K562 (cell line): ENCODE results near the gene DIP2C. TPM values are rescaled to one million over a fixed set of nuclear protein-coding genes. Genes with fewer than 3 reads are reported as not detected.

ENCODE experiments used
- ATAC-seq: fragments of 200-7000 bp; cut with Tn5 transposase; 3 replicates; pipeline ENCODE4 v1.9.1; 2020; ENCODE audit warnings: moderate library complexity
- BruUV-seq: library from RNA; stranded (reverse); fragments of 400-500 nt; replicated peaks from 2 replicates; lab custom pipeline; 2021; lab: Mats Ljungman, UMichigan
- CTCF ChIA-PET: fragments of 300-600 bp; formaldehyde crosslinking; extraction: SDS; loops from one replicate; lab custom pipeline; 2021; ENCODE audit warnings: low intra/inter-chr PET ratio; lab: Yijun Ruan, JAX
- POLR2A ChIA-PET: fragments of 300-600, 350-650 bp; sonication (Branson Sonifier 250); formaldehyde crosslinking; extraction: SDS; loops from one replicate; lab custom pipeline; 2021; ENCODE audit warnings: antibody characterized with exemption, inconsistent platforms; lab: Yijun Ruan, JAX
- DNase-seq, 4 experiments: peaks; one replicate each; pipeline versions ENCODE4 v3.0.0 to v3.0.0-alpha.2; 2011 to 2018; ENCODE audit warnings: low spot score in 3 of 4, mixed read lengths in 3 of 4; ENCODE audit errors: extremely low read depth in 1 of 4
- FAIRE-seq: peaks from 2 replicates; lab custom pipeline; 2011; peaks lifted over from hg19 to GRCh38; lab: Jason Lieb, UNC
- H2AFZ ChIP-seq: 2 replicates; pipeline ENCODE4 v1.6.0; 2011; ENCODE audit warnings: low read depth, low read length, control low read depth, inconsistent platforms
- H3K27ac ChIP-seq: fragments of 200-600 bp; 3 replicates; pipeline ENCODE4 v1.8.0; 2011; ENCODE audit warnings: low read depth, mild to moderate bottlenecking, control low read depth, inconsistent platforms, low read length, moderate library complexity, mixed read lengths; ENCODE audit errors: extremely low read depth
- H3K27me3 ChIP-seq, 2 experiments: fragments of 300-600 bp in 1 of 2; 2 replicates in 1 of 2; 3 replicates in 1 of 2; pipeline versions ENCODE4 v1.6.0 to v1.8.0; 2011; ENCODE audit warnings: inconsistent platforms in 2 of 2, low read length in 2 of 2, mild to moderate bottlenecking in 1 of 2, mixed read lengths in 1 of 2, moderate library complexity in 1 of 2; ENCODE audit not compliant: control insufficient read depth in 2 of 2, insufficient read depth in 2 of 2
- H3K36me3 ChIP-seq: fragments of 300-600 bp; 3 replicates; pipeline ENCODE4 v1.8.0; 2011; ENCODE audit warnings: mild to moderate bottlenecking, low read length, inconsistent platforms; ENCODE audit not compliant: control insufficient read depth, insufficient read depth
- H3K4me1 ChIP-seq, 2 experiments: fragments of 200-600 bp in 1 of 2; replicated peaks in 1 of 2; 2 replicates in 1 of 2; 3 replicates in 1 of 2; pipeline versions ENCODE4 v1.5.1 to v1.8.0; 2011; ENCODE audit warnings: inconsistent platforms in 2 of 2, low read length in 2 of 2, mild to moderate bottlenecking in 1 of 2, mixed read lengths in 1 of 2, moderate library complexity in 1 of 2; ENCODE audit not compliant: control insufficient read depth in 2 of 2, insufficient read depth in 2 of 2
- H3K4me2 ChIP-seq: 2 replicates; pipeline ENCODE4 v1.6.1; 2011; ENCODE audit warnings: low read length, control low read depth, inconsistent platforms, mixed read lengths; ENCODE audit not compliant: insufficient read depth
- H3K4me3 ChIP-seq: fragments of 200-600 bp; sonication (generic), shearing (Covaris generic); 2 replicates; pipeline ENCODE4 v1.5.1; 2016; ENCODE audit warnings: control low read depth, inconsistent platforms
- H3K79me2 ChIP-seq: fragments of 200-600 bp; 3 replicates; pipeline ENCODE4 v1.8.0; 2011; ENCODE audit warnings: low read length, inconsistent platforms; ENCODE audit not compliant: control insufficient read depth, insufficient read depth
- H3K9ac ChIP-seq, 2 experiments: 2 replicates each; pipeline versions ENCODE4 v1.6.0 to v1.6.1; 2011; ENCODE audit warnings: low read depth in 2 of 2, low read length in 2 of 2, control low read depth in 1 of 2, inconsistent platforms in 1 of 2, mild to moderate bottlenecking in 1 of 2, mixed read lengths in 1 of 2; ENCODE audit not compliant: insufficient read depth in 1 of 2
- H3K9me1 ChIP-seq: one replicate; pipeline ENCODE4 v1.6.0; 2011; ENCODE audit warnings: inconsistent platforms, mild to moderate bottlenecking, low read length, moderate library complexity; ENCODE audit not compliant: control insufficient read depth, insufficient read depth
- H3K9me3 ChIP-seq: replicated peaks from 2 replicates; pipeline ENCODE4 v1.5.1; 2011; ENCODE audit warnings: low read depth, low read length, inconsistent platforms; ENCODE audit not compliant: control insufficient read depth, insufficient read depth
- H4K20me1 ChIP-seq: replicated peaks from 2 replicates; pipeline ENCODE4 v1.6.1; 2011; ENCODE audit warnings: low read length, inconsistent platforms, mixed read lengths; ENCODE audit not compliant: control insufficient read depth, insufficient read depth
- BHLHE40 ChIP-seq: IDR thresholded peaks from 2 replicates; pipeline ENCODE4 v1.6.1; 2011; ENCODE audit warnings: low read length, improper control_type of control experiment
- CHD2 ChIP-seq: IDR thresholded peaks from 2 replicates; pipeline ENCODE4 v1.6.1; 2011; ENCODE audit warnings: low read depth, low read length
- FOSL1 ChIP-seq: fragments of 200-800 bp; sonication (Bioruptor generic); conservative IDR thresholded peaks from 2 replicates; pipeline ENCODE4 v1.6.1; 2016; ENCODE audit warnings: missing genetic modification characterization, missing compliant biosample characterization
- TEAD1 ChIP-seq, 2 experiments: fragments of 450-650 bp in 1 of 2; sonication (generic) in 1 of 2; formaldehyde crosslinking; IDR thresholded peaks; 2 replicates each; pipeline versions ENCODE4 v1.4.0 to v1.8.0; 2020 to 2022; ENCODE audit warnings: mild to moderate bottlenecking in 2 of 2, missing genetic modification reagents in 1 of 2
- ZNF253 ChIP-seq: fragments of 250-450 bp; sonication (Bioruptor Pico); conservative IDR thresholded peaks from 2 replicates; pipeline ENCODE4 v1.6.1; 2021; ENCODE audit warnings: mild to moderate bottlenecking
- WGBS: fragments of 100-300 bp; shearing (Covaris generic); methylation state at CpG from one replicate; pipeline ENCODE4 v1.1.6; 2016; ENCODE audit warnings: low coverage, mixed read lengths; ENCODE audit not compliant: insufficient coverage; ENCODE audit errors: missing lambda C conversion rate; 5-methylcytosine and 5-hydroxymethylcytosine counted together
- in situ Hi-C: fragments of 300-500 bp; cut with MboI; formaldehyde crosslinking; loops from 4 replicates; pipeline ENCODE4 v1.15.0; 2018; ENCODE audit warnings: inconsistent platforms, mixed read lengths
- intact Hi-C: fragments of 100-400 bp; cut with micrococcal nuclease; formaldehyde crosslinking; loops from 2 replicates; pipeline ENCODE4 v1.14.2; 2022
- polyA plus RNA-seq, 8 experiments: library from polyadenylated mRNA; depleted of rRNA in 4 of 8; stranded (reverse) in 5 of 8; unstranded in 3 of 8; fragments of >200 nt; fragmentation: Nextera tagmentation in 2 of 8; fragmentation: Illumina TruSeq in 1 of 8; extraction: Ambion mirVana in 2 of 8; extraction: Trizol in 1 of 8; gene quantifications; 2 replicates each; pipeline versions ENCODE4 v1.2.1 to v1.2.3, GENCODE V29; 2011 to 2014; ENCODE audit warnings: inconsistent platforms in 1 of 8, missing spikeins in 1 of 8
- total RNA-seq, 7 experiments: library from RNA; depleted of rRNA in 6 of 7; stranded (reverse); fragments of >200 nt in 6 of 7; fragmentation: Illumina TruSeq in 2 of 7; extraction: Trizol in 2 of 7; gene quantifications; 2 replicates each; pipeline versions ENCODE4 v1.2.1 to v1.2.3, GENCODE V29; 2011 to 2021; ENCODE audit warnings: low replicate concordance in 1 of 7
- TF ChIP-seq, protein P1 (sequence below): fragments of 250-450 bp; sonication (Bioruptor Pico); IDR thresholded peaks from 2 replicates; pipeline ENCODE4 v1.5.0; 2021; ENCODE audit warnings: mild to moderate bottlenecking, borderline replicate concordance
- TF ChIP-seq, protein P2 (sequence below), 2 experiments: fragments of 450-650 bp; IDR thresholded peaks; 2 replicates each; pipeline ENCODE4 v1.6.1; 2018; ENCODE audit warnings: mild to moderate bottlenecking in 2 of 2, low read depth in 1 of 2; ENCODE audit not compliant: partially characterized antibody in 2 of 2
- TF ChIP-seq, protein P3 (sequence below): fragments of 450-650 bp; IDR thresholded peaks from 2 replicates; pipeline ENCODE4 v1.6.1; 2018; ENCODE audit not compliant: partially characterized antibody

The DIP2C gene
- total and polyA plus RNA-seq, 9 of the 15 experiments (the other 6 are each of a cell fraction or from before 2014, with no cell fraction given), result 0.01 TPM; not detected in 8

DNA sequence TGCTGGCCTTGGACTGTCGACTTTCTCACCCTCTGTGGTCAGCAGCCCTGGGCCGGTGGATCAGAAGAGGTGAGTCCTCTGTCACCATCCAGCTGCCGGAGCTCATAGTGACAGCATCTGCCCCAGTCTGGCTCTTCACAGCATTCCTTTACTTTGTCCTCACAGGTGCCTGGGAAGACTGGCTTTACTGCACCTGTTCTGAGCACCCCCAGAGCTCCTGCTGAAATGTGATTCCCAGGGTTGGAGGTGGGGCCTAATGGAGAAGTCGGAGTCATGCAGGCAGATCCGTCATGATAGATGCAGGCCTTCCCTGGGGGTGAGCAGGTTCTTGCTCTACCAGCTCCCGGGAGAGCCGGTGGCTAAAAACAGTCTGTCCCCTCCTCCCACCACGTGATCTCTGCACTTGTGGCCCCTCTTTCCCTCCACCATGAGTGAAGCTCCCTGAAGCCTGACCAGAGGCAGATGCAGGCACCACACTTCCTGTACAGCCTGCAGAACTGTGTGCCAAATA lies 382.7 kb downstream of the DIP2C start:
- Histone ChIP-seq H3K27me3 (peaks cover 44 to 60% of the 10 kb centered on the region in 2 experiments), H3K9me3 (no peaks in the 10 kb centered on the region), H3K4me3 (no peak overlapping the region), H4K20me1 (no peaks in the 10 kb centered on the region), H2AFZ (no peak overlapping the region), H3K4me1 (no peaks in the 10 kb centered on the region), H3K27ac (no peak overlapping the region), H3K36me3 (no peaks in the 10 kb centered on the region), H3K79me2 (no peaks in the 10 kb centered on the region), H3K4me2 (no peak overlapping the region), H3K9ac (no peak overlapping the region), H3K9me1 (no peaks in the 10 kb centered on the region)
- ChIA-PET CTCF (no interaction called here), POLR2A (no interaction called here)
- WGBS, result 0% methylated on average over 8 of the region's 8 CpGs
- ATAC-seq (no peak), DNase-seq (no peak), FAIRE-seq (no peak)
- in situ Hi-C loops, result no loop called here
- intact Hi-C loops, result no loop called here
- no TSS peak for BruUV-seq
- TF ChIP-seq TEAD1 (CRISPR knock-in tag; IDR thresholded peaks at IDR 0.05) (no peak), ZNF253 (no peak), BHLHE40 (no peak), CHD2 (no peak), FOSL1 (tag) (no peak)
- TF ChIP-seq, protein P1, sequence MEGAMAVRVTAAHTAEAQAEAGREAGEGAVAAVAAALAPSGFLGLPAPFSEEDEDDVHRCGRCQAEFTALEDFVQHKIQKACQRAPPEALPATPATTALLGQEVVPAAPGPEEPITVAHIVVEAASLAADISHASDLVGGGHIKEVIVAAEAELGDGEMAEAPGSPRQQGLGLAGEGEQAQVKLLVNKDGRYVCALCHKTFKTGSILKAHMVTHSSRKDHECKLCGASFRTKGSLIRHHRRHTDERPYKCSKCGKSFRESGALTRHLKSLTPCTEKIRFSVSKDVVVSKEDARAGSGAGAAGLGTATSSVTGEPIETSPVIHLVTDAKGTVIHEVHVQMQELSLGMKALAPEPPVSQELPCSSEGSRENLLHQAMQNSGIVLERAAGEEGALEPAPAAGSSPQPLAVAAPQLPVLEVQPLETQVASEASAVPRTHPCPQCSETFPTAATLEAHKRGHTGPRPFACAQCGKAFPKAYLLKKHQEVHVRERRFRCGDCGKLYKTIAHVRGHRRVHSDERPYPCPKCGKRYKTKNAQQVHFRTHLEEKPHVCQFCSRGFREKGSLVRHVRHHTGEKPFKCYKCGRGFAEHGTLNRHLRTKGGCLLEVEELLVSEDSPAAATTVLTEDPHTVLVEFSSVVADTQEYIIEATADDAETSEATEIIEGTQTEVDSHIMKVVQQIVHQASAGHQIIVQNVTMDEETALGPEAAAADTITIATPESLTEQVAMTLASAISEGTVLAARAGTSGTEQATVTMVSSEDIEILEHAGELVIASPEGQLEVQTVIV (CRISPR knock-in tag), result no peak
- TF ChIP-seq, protein P2, sequence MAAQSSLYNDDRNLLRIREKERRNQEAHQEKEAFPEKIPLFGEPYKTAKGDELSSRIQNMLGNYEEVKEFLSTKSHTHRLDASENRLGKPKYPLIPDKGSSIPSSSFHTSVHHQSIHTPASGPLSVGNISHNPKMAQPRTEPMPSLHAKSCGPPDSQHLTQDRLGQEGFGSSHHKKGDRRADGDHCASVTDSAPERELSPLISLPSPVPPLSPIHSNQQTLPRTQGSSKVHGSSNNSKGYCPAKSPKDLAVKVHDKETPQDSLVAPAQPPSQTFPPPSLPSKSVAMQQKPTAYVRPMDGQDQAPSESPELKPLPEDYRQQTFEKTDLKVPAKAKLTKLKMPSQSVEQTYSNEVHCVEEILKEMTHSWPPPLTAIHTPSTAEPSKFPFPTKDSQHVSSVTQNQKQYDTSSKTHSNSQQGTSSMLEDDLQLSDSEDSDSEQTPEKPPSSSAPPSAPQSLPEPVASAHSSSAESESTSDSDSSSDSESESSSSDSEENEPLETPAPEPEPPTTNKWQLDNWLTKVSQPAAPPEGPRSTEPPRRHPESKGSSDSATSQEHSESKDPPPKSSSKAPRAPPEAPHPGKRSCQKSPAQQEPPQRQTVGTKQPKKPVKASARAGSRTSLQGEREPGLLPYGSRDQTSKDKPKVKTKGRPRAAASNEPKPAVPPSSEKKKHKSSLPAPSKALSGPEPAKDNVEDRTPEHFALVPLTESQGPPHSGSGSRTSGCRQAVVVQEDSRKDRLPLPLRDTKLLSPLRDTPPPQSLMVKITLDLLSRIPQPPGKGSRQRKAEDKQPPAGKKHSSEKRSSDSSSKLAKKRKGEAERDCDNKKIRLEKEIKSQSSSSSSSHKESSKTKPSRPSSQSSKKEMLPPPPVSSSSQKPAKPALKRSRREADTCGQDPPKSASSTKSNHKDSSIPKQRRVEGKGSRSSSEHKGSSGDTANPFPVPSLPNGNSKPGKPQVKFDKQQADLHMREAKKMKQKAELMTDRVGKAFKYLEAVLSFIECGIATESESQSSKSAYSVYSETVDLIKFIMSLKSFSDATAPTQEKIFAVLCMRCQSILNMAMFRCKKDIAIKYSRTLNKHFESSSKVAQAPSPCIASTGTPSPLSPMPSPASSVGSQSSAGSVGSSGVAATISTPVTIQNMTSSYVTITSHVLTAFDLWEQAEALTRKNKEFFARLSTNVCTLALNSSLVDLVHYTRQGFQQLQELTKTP (IDR thresholded peaks at IDR 0.05; ENCODE audit: low read depth in 1 of 2, partially characterized antibody in 2 of 2), result no peak
- TF ChIP-seq, protein P3, sequence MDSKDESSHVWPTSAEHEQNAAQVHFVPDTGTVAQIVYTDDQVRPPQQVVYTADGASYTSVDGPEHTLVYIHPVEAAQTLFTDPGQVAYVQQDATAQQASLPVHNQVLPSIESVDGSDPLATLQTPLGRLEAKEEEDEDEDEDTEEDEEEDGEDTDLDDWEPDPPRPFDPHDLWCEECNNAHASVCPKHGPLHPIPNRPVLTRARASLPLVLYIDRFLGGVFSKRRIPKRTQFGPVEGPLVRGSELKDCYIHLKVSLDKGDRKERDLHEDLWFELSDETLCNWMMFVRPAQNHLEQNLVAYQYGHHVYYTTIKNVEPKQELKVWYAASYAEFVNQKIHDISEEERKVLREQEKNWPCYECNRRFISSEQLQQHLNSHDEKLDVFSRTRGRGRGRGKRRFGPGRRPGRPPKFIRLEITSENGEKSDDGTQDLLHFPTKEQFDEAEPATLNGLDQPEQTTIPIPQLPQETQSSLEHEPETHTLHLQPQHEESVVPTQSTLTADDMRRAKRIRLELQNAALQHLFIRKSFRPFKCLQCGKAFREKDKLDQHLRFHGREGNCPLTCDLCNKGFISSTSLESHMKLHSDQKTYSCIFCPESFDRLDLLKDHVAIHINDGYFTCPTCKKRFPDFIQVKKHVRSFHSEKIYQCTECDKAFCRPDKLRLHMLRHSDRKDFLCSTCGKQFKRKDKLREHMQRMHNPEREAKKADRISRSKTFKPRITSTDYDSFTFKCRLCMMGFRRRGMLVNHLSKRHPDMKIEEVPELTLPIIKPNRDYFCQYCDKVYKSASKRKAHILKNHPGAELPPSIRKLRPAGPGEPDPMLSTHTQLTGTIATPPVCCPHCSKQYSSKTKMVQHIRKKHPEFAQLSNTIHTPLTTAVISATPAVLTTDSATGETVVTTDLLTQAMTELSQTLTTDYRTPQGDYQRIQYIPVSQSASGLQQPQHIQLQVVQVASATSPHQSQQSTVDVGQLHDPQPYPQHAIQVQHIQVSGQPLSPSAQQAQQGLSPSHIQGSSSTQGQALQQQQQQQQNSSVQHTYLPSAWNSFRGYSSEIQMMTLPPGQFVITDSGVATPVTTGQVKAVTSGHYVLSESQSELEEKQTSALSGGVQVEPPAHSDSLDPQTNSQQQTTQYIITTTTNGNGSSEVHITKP, result no peak
